T-helper 22 cell (primary cell): ENCODE data around the gene ZNF775.

Source experiments
- DNase-seq: peaks from one replicate; pipeline ENCODE4 v3.0.0-alpha.2; 2020; ENCODE audit warnings: low read depth

Gene ZNF775

DNA sequence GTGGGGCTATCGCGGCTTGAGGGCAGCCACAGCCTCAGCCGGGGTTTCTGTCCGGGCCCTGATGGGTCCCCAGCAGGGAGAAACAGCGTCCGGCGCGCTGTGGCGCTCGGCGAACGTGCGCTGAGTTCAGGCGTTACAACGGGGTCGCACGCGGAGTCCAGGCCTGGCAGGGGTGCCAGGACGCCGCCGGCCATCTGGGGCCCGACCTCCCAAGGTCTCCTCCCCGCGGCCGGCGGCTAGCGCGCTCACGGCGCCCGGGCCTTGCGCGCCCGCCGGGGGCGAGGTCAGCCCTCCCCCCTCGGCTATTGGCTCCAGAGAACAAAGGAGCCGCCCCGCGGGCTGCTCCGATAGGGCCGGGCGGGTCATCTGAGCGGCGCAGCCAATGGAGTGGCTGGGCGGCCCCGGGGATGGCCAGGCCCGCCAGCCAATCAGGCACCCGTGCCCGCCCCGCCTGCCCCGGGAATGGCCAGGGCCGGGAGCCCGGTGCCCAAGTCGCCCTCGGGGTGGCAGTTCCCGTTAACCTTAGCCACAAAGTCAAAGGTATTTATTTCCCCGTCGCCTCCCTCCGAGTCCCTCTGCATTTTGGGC, at the start of gene ZNF775:
Gene ZNF775, plus strand, starts transcription at position 478 of the 588 bp plus-strand sequence. CDS start 9,141 bp downstream, outside the sequence.
- DNase-seq = peak; percentile 90

DNA sequence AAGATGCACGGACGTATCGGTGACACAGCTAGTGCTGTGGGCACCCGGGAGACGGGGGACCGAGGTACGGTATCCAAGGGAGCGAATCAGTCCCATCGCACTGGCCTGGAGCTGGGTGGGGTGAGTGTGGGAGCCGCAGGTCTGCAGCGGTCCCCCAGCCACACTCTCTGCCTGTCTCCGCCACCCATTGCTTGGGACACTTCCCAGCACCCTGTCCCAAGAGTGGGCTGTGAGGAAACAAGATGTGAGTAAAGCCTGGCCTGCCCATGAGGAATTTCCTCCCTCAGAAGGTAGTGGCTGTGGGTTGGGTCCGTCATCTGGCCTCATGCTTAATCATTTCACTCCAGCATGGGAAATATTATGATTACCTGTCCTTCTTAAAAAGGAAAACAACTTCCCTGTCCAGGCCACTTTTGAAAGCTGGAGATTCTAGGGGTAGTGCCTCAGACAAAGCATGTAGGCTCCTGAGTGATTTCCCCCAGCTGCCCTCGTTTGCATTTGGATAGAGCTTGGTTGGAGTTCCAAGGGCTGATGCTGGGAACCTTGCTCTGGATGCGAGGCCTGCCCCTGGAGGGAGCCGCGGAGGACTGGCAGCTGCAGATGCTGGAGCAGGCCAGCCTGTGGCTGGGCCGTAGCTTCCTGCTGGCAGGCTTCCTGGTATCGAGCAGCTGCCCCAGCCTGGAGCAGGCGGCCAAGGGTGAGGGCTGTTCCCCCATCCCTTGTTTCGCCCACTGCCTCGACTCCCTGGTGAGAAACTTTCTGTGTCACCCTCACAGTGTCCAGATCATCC, 49.6 kb upstream of the ZNF775 start:
- DNase-seq = no peak

DNA sequence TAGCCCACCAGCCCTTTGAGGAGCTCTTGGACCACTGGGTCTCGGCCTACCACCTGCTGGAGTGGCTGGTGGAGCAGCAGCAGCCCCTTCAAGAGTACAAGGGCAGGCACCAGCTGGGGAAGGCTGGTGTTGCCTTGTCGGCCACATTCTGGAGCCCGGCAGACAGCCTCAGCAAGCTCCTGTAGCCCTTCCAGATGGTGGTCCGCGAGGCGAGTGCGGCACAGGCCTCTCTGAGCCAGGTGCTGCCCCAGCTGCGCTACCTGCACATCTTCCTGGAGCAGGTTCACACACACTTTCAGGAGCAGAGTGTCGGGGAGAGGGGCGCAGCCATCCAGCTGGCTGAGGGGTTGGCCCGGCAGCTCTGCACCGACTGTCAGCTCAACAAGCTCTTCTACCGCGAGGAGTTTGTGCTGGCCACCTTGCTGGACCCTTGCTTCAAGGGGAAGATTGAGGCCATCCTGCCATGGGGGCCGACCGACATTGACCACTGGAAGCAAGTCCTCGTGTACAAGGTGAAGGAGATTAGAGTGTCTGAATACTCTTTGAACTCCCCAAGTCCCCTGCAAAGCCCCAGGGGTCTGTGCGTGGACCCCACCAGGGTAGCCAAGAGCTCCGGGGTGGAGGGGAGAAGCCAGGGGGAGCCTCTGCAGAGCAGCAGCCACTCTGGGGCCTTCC, 48.8 kb upstream of the ZNF775 start:
- no peak for DNase-seq

- DNase-seq = no peak
These were observed 46.1 kb upstream of the ZNF775 start for GRCh38 chr7:150332852-150333635.

DNA sequence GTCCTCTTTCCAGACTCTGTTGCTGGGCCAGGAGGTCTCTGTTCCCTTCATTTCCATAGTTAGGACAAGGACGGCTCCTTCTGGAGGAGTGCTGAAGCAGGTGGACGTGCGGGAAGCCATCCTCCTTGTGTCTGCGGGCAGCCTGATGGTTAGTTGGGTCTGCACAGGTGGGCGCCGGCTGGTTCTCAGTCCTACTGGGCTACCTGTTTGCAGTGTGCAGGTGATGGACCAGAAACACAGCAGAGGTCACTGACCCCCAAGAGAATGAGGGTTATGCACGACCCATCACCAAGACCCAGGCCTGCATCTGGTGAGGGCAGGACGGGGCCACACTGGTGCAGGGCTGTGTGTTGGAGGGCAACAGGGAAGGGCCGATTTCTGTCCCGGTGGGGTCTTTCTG, 45.5 kb upstream of the ZNF775 start:
- no peak for DNase-seq

GRCh38 chr7:150334108-150334507, 45.0 kb upstream of the ZNF775 start:
- DNase-seq = no peak

DNA sequence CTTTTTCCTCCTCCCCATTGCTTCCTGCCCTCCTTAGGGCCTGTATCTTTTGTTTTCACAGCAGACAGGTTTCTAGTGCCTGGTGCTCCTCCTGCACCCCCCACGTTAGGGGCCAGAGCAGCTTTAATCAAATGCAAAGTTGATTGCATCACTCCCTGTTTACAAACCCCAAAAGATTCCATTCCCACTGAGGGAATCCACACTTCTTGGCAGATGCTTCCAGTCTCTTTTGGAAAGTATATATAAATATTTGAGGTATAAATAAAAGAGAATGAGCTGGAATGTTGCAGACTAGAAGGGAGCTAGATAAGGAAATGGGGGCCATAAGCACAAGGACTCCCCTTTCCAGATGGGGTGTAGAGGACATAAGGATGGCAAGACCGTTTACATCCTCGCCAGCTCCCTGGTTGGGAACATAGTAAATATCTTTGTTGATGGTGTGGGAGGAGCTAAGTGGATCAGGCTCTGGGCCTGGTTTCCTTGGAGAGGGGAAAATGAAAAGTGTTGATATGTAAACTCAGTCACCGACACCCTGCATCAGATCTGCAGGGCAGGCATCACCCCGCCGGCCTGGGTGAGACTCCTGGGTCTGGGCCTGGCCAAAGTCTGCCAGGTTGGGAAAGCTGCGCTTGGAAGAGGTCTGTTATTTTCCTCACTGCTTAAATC, 43.9 kb upstream of the ZNF775 start:
- DNase-seq = no peak

- DNase-seq = no peak
These were observed 43.4 kb upstream of the ZNF775 start for GRCh38 chr7:150335774-150336112.

DNA sequence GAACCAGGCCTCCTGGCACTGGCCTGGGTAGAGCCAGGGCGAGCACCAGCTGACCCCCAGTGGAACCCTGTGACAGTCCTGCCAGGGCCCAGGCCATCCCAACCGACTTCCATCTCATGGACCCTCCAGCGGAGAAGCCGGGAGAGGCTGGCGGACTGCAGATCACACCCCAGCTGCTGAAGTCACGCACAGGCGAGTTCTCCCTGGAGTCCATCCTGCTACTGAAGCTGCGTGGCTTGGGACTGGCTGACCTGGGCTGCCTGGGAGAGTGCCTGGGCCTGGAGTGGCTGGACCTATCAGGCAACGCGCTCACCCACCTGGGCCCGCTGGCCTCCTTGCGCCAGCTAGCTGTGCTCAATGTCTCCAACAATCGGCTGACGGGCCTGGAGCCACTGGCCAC, 42.4 kb upstream of the ZNF775 start:
- DNase-seq = no peak

DNA sequence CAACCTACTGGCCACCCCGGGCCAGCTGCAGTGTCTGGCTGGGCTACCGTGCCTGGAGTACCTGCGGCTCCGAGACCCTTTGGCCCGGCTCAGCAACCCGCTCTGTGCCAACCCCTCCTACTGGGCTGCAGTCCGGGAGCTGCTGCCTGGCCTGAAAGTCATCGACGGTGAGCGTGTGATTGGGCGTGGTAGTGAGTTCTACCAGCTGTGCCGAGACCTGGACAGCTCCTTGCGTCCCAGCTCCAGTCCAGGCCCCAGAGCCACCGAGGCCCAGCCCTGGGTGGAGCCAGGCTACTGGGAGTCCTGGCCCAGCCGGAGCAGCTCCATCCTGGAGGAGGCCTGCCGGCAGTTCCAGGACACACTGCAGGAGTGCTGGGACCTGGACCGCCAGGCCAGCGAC, 42.0 kb upstream of the ZNF775 start:
- DNase-seq = no peak

DNA sequence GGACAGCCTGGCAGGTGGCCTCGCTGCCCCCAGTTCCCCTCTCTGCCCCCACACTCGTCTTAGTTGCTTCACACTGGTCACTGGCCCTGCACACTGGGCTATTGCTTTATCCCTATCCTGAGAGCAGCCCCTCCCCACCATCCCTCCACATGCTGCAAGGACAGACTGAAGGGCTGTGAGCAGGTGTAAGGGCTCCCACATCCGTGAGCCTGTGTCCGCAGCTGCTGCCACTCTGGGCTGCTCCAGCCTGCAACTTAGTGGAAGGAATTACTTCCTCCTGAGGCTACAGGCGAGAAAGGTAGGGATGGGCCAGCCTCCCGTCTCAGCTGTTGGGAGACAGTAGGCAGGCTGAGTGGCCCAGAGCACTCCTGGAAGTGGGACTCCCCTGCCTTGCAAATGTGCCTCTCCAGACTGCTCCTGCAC, 41.5 kb upstream of the ZNF775 start:
- no peak for DNase-seq

GRCh38 chr7:150338166-150338829, 40.8 kb upstream of the ZNF775 start:
- no peak for DNase-seq

GRCh38 chr7:150339409-150339809, 39.7 kb upstream of the ZNF775 start:
- no peak for DNase-seq

GRCh38 chr7:150340024-150340749, 38.9 kb upstream of the ZNF775 start:
- DNase-seq = no peak

DNA sequence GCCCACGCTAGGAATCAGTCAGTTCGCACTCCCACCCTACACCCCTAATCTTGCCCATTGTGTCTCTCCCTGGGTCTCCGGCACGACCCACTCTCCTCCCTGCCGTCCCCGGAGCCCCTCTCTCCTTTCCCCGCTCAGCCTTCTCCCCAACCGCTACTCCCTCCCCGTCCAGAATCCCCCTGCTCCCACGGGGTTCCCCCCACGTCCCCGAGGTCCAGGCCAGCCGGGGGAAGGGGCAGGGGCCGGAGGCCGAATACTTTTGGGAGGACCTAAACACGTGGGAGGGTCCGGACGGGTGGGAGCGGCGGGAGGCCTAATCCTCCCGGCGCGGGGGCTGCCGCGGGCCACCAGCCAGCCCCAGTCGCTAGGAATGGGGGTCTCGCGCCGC, 38.3 kb upstream of the ZNF775 start:
- DNase-seq = no peak

GRCh38 chr7:150341263-150342120, 37.6 kb upstream of the ZNF775 start, which contains the start of gene RARRES2:
TSS of gene RARRES2 (minus strand) at chr7:150341629. CDS start at chr7:150340609, 1,020 bp downstream.
- DNase-seq = no peak

DNA sequence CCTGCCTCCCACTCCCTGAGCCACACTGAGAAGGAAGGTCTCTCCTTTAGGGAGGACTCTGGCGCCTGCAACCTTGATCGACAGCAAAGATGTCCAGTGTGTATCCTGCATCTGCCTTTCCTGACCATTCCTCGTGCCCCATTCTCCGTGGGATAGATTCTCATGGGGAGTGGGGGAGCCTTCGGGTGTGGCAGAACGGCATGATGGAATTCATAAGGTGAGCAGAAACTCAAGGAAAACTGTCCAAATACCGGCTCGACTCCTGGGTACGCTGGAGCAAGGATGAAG, 37.1 kb upstream of the ZNF775 start:
- no peak for DNase-seq

- DNase-seq = no peak
These were observed 35.9 kb upstream of the ZNF775 start for GRCh38 chr7:150343225-150343624.

GRCh38 chr7:150344299-150344698, 34.8 kb upstream of the ZNF775 start:
- no peak for DNase-seq

GRCh38 chr7:150345012-150345411, 34.1 kb upstream of the ZNF775 start:
- DNase-seq = no peak
